Measurements from ENCODE around the gene RPLP2.
A peak's percentile ranks its signal among the peaks of the same experiment; 100 is the strongest.

RPLP2 gene

GRCh38 chr11:792873-793272 is 16.9 kb upstream of the RPLP2 start:
- DNase-seq, result no peak

GRCh38 chr11:793556-793955 is 16.2 kb upstream of the RPLP2 start:
- DNase-seq, result no peak

DNA sequence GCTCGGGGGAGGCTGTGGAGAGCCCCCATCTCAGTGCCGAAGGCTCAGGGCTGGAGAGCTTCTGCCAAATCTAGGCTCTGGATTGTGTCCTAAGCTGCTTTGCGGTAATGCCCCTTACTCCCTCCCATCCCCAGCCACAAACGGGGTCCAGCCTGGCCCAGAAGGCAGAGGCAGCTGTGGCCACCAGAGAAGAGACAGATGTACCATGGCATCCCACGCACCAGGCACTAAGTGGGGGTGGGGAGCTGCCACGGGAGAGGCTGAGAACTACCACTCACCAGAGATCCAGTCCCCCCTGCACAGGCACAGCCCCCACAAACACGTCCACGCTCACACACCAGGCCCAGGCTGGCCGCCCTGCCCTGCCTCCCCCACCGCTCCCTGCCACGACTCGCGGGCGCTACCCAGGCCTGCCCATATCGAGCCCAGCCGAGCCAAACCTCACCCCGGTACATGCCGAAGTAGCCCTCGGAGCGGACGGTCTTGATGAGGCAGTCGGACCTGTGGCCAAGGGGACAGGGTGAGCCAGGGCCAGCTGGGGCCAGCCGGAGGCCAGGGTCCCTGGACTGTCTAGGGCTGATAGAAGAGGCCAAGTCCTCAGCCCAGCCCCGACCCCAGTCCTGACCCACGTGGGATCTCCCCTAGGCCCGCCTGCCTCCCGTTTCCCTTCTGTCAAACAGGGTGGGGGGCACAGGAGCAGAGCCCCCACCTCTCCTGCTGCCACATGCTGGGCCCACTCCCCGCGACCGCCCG is 15.6 kb upstream of the RPLP2 start:
- DNase-seq, result no peak

DNA sequence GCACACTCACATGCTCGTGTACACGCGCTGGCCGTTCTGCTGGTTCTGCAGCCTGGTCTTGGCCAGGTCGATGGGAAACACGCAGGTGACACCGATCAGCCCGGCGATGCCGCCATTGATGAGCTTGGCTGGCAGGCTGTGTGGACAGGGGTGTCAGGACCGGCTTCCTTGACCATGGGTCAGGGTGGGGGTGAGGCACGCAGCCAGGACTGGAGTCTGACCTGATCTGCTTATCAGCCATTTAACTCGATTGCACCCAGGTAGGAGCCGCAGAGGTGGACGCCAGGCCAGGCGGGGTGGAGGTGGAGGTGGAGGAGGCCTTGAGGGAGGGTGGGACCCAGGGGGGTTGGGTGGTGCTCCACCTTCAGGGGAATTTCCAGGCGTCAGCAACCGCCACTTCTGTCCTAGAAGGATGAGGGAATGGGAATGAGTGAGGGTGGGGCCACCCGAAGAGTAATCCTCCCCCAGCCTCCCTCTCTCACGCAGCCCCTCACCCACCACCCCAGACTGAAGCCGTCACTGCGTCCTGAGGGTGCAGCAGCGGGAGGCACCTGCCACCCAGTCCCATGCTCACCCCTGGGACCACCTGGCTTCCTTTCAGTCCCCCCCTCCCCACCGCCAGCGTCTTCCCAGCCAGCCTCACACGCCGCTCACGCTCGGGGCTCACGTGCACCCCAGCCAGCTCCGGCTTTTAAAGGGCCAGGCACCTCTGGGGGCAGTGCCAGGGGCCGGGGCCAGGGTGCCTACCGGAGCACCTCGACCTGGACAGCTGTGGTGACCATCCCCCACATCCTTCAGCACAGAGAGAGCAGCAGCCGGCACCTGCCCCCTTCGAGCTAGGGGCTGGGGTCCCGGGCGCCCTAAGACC is 14.8 kb upstream of the RPLP2 start:
- DNase-seq, result no peak

DNA sequence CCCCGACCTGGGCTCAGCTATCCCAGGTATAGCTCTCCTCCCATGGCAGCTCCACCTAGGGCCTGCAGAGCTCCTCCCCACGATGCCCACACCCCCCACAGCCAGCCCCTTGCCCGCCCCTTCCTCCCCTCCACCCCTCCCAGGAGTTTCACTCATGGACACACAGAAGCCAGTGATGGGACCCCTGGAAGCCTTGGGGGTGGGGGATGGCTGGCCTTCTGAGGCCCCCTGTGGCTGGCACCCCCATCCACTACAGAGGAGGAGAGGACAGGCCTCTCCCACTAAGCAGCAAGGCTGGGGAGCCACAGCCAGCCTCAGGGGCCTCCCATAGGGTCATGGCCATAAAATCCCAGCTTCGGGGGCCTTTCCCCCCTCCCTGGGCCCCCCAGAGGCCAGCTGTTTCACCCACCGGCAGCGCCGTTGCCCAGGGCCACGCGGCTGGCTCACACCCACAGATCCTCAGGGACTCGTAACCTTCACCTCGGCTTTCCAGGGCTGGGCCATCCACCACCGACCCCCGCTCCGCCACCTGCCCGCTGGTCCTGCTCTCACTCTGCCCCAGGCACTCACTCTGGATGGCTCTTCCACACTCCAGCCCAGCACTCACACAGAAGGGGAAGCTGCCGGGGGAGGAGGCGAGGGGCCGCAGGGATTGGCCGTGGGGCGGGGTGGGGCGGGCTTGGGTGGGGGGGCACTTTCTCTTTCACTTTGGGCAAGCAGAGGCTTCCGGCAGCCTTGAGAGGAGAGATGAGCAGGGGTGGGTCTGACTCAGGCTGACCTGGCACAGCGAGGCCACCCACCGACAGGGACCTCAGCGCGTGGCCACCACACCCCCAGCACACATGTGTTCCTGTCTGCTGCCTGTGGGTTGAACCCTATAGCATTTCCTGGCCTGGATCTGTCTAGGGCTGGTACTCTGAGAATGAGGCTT is 13.9 kb upstream of the RPLP2 start:
- peak; percentile 50 for DNase-seq

GRCh38 chr11:796565-797295 is 13.0 kb upstream of the RPLP2 start:
- no peak for DNase-seq

- DNase-seq, result peak; percentile 23
These were observed 12.3 kb upstream of the RPLP2 start for GRCh38 chr11:797296-798092.

GRCh38 chr11:798093-798713 is 11.6 kb upstream of the RPLP2 start, which contains the start of gene SLC25A22:
SLC25A22 (minus strand) TSS chr11:798281; CDS start chr11:795006, 3,275 bp downstream.
- peak; percentile 26 for DNase-seq

GRCh38 chr11:799641-800316 is 10.0 kb upstream of the RPLP2 start:
- no peak for DNase-seq

- no peak for DNase-seq
These were observed 9.3 kb upstream of the RPLP2 start for GRCh38 chr11:800473-800872.

DNA sequence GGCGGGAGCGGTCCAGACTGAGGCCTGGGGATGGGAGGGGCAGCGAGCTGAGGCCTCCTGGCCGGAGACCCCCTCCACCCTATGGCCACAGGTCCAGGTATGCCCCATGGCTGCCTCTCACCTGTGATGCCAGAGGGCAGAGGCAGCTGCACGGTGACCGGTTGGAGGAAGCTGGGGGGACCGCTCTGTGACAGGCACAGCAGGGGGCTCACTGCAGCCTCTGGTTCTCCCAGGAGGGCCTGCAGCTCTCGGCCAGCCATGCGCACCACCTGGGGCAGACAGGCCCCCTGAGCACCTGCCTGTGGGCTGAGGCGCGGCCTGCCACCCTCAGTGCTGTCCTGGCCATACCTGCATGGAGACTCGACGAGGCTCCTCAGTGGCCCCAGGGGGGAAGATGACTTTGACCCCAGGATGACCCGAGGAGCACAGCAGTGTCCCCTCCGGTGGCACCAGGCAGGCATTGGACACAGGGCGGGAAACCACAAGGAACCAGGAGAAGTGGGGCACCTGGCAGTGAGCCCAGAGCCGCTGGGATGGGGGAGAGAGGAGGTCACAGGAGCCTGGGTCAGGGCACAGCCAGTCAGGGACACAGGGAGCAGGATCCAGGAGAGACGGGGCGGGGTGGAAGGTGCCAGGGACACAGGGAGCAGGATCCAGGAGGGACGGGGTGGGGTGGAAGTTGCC is 8.5 kb upstream of the RPLP2 start:
- no peak for DNase-seq

DNA sequence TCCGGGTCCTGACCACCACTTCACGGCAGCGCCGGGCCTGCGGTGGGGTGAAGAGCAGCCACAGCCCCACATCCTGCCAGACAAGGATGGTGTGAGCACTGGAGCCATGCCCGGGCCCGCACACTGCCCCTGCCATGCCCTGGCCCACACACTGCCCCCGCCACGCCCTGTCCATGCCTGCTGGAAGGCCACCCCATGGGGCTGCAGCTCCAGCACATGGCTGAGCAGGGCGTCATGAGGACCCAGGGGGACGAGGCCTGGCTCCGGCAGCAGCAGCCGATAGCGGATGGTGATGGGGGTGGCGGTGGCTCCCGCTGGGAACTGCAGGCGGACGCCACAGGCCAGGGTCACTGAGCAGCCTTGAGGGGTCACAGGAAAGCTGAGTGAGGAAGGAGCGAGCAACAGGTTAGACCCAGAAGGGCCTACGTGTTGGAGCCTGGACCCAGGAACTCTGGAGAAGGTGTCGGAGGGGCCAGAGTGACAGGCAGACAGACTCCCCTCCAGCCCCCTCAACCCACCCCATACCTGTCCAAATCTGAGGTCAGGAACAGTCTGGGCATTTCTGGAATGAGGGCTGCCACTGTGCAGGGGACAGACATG is 7.6 kb upstream of the RPLP2 start:
- no peak for DNase-seq

- no peak for DNase-seq
These were observed 6.9 kb upstream of the RPLP2 start for GRCh38 chr11:802693-803466.

DNA sequence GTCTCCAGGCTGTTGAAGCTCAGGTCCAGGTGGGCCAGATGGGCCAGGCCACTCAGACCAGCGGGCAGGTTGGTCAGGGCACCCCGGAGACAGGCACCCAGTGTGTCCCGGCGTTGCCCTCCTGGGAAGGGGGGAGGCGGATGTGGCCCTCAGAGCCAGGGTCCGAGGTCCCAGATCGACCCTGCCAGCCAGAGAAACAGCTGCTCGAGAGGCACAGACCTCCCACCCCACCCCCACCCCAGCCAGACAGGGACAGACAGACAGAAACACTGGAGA is 6.4 kb upstream of the RPLP2 start:
- no peak for DNase-seq

DNA sequence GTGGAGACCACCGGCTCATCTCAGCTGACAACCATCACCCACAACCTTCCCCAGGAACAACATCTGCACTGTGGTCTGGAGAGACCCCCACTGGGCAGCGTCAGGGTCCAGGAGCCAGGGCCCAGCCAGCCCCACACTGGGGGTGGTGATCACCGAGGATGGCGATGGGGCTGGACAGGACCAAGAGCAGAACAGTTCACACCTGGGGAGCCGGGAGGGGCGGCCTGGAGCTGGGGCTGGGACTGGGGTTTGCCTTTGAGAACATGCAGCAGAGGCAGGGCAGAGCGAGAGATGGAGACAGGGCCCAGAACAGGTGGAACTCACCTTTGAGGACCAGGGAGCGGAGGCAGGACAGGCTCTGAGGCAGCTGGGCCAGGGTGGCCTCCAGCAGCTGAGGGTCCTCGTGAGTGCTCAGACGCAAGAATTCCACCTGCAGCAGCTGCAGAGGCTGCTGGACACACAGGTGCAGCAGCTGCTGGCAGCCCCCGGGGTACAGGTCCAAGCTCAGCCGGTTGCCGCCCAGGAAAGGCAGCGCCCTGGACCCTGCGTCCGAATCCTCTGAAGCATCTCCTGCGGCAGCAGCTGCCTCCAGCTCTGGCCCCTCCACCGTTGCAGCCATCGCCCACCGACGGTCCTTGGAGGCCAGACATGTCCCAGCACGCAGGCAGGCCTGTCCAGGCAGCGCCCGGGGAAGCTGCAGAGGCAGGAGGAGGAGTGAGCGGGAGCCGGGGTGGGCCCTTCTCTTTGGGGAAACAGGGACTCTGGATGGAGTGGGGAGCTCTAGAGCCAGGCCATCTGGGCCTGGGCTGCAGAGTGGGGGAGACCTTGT is 5.8 kb upstream of the RPLP2 start:
- peak; percentile 61 for DNase-seq

DNA sequence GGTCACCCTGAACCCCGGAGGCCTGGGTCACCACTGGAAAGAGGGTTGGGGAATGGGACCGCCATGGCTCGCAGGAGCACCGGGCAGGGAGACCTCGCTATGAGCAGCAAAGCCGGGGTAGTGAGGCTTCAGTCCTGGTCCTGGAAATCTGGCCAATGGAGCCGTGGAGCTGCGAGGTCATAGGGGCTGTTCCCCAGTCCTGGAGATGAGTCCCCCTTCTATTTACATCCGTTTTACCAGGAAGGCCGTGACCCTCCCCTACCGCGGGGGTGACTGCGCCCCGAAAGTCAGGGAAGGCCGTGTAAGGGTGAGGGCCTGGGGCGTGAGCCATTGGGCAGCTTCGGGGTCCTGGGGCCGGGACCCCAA is 5.2 kb upstream of the RPLP2 start:
- no peak for DNase-seq

DNA sequence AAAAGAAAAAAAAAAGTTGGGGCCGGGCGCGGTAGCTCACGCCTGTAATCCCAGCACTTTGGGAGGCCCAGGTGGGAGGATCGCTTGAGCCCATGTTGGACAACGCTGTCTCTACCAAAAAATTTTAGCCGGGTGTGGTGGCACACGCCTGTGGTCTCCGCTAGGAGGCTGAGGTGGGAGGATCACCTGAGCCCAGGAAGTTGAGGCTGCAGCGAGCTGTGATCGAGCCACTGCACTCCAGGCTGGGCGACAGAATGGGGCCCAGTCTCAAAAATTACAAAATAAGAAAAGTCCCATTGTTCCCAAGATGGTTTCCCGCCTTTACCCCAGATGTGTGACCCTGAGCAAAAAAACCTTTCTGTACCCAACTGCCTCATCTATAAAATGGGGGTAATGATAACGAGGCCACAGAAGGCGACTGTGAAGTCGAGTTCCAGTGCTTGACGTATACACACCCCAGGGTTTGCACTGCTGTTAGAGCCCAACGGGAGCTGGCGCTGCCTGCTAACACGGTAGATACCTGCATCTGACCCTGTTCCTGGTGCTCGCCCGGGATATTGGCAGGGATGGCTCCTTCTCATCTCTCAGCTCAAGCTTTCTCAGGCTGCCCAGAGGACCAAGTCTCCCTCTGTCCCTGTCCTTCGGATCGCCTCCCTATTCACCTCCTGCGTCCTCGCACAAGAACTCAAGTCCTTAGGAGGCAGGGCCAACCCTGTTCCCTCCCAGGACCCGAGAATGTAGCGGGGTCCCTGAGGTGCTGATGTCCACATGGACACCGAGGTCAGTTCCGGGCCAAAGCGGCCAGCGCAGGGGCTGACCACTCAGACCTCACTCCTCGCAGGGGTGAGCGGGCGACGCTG is 1.1 kb upstream of the RPLP2 start:
- DNase-seq, result no peak

Measured in DMS79 (cell line).